Activated CD4-positive, alpha-beta memory T cell treated with anti-CD3 and anti-CD28 coated beads for 36 hours (primary cell): ENCODE data around the gene RSAD1. TPM values are rescaled to one million over a fixed set of nuclear protein-coding genes. Genes with fewer than 3 reads are reported as not detected.

ENCODE experiments used
- CTCF ChIA-PET: fragments of 350-600 bp; sonication (Branson Sonifier 250); formaldehyde crosslinking; loops from one replicate; lab custom pipeline; 2021; ENCODE audit warnings: antibody characterized with exemption, inconsistent platforms; lab: Charles Lee
- POLR2A ChIA-PET: fragments of 350-600 bp; sonication (Branson Sonifier 250); formaldehyde crosslinking; loops from one replicate; lab custom pipeline; 2021; ENCODE audit warnings: antibody characterized with exemption; lab: Charles Lee
- DNase-seq: peaks from one replicate; pipeline ENCODE4 v3.0.0-alpha.2; 2020
- H3K27ac Mint-ChIP-seq: one replicate; pipeline ENCODE4 v1.8.0; 2021; ENCODE audit warnings: mixed read lengths
- H3K27me3 Mint-ChIP-seq: one replicate; pipeline ENCODE4 v1.8.0; 2021; ENCODE audit warnings: mixed read lengths
- H3K36me3 Mint-ChIP-seq: one replicate; pipeline ENCODE4 v1.8.0; 2021; ENCODE audit warnings: mixed read lengths
- H3K4me1 Mint-ChIP-seq: one replicate; pipeline ENCODE4 v1.8.0; 2021; ENCODE audit warnings: low read depth, mixed read lengths
- H3K4me3 Mint-ChIP-seq: one replicate; pipeline ENCODE4 v1.8.0; 2021; ENCODE audit warnings: mild to moderate bottlenecking, mixed read lengths
- H3K9me3 Mint-ChIP-seq: one replicate; pipeline ENCODE4 v1.8.0; 2021; ENCODE audit warnings: mixed read lengths
- intact Hi-C: fragments of 100-400 bp; cut with micrococcal nuclease; formaldehyde crosslinking; loops from one replicate; pipeline ENCODE4 v1.15.1; 2023
- total RNA-seq, 2 experiments: library from RNA; stranded (reverse); gene quantifications; one replicate each; pipeline ENCODE4 v1.2.3, GENCODE V29; 2021

RSAD1 gene
- total RNA-seq, 2 experiments from 2014 or later, result 31.9 to 37.2 TPM

- no peak overlapping the region for H3K27ac Mint-ChIP-seq
- DNase-seq, result no peak
- peaks cover 9% of the 10 kb centered on the region for H3K4me1 Mint-ChIP-seq
- CTCF ChIA-PET, result interaction anchor here (0.7 to 1.2 kb wide), 2 partner anchors 18 to 431 kb away, joined by 3 to 4 read pairs; no protein-coding TSS in a partner anchor
- H3K9me3 Mint-ChIP-seq, result no peaks in the 10 kb centered on the region
- POLR2A ChIA-PET, result no interaction called here
- H3K27me3 Mint-ChIP-seq, result no peaks in the 10 kb centered on the region
- no peaks in the 10 kb centered on the region for H3K36me3 Mint-ChIP-seq
- intact Hi-C loops, result no loop called here
- no peak overlapping the region for H3K4me3 Mint-ChIP-seq
These were observed 39.8 kb downstream of the RSAD1 start for GRCh38 chr17:50518384-50519023.

GRCh38 chr17:50519141-50519834 lies 40.6 kb downstream of the RSAD1 start:
- no peaks in the 10 kb centered on the region for H3K27me3 Mint-ChIP-seq
- intact Hi-C loops, result no loop called here
- DNase-seq, result no peak
- no peaks in the 10 kb centered on the region for H3K9me3 Mint-ChIP-seq
- no peaks in the 10 kb centered on the region for H3K36me3 Mint-ChIP-seq
- no peak overlapping the region for H3K4me3 Mint-ChIP-seq
- H3K4me1 Mint-ChIP-seq, result peaks cover 9% of the 10 kb centered on the region
- H3K27ac Mint-ChIP-seq, result no peak overlapping the region
- ChIA-PET POLR2A (no interaction called here), CTCF (interaction anchor here (1.2 kb wide), 1 partner anchor 19 kb away, joined by 4 read pairs; no protein-coding TSS in a partner anchor)

DNA sequence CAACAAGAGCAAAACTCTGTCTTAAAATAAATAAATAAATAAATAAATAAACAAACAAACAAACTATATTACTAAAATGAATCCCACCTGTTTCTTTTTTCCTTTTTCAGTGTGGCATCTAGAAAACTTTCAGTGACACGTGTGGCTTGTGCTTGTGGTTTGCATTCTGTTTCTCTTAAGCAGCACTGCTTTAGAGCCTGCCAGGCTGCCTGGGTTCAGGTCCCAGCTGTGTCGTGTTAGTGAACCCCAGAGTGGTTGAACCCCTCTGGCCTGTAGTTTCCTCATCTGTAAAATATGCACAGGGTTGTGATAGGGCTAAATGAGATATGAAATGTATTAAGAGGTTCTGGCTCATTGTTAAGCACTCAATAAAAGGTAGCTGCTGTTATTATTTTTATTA lies 41.8 kb downstream of the RSAD1 start:
- peaks cover 9% of the 10 kb centered on the region for H3K4me1 Mint-ChIP-seq
- no peak for DNase-seq
- H3K4me3 Mint-ChIP-seq, result no peak overlapping the region
- no peaks in the 10 kb centered on the region for H3K36me3 Mint-ChIP-seq
- no peaks in the 10 kb centered on the region for H3K27me3 Mint-ChIP-seq
- no peaks in the 10 kb centered on the region for H3K9me3 Mint-ChIP-seq
- CTCF ChIA-PET, result interaction anchor here (0.9 kb wide), 1 partner anchor 41 kb away, joined by 3 read pairs; no protein-coding TSS in a partner anchor
- POLR2A ChIA-PET, result no interaction called here
- intact Hi-C loops, result no loop called here
- H3K27ac Mint-ChIP-seq, result no peak overlapping the region

DNA sequence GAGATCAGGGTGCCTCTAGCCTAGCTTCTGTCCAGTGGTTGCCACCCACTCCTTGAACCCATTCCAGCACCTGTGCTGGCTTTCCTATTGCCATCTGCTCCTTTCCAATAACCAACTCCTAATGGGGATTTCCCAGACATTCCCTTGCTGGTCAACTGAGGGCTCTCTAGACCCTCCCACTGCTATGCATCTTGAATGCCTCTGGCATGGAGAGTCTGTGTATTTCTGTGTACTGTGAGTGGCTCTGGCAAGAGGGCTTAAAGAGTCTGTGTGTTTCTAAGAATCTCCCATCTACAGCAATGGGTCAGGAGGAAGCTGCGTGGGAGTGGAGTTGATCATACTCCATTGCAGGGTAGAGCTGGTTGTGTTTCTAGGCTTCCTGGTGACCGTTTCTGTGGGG lies 42.9 kb downstream of the RSAD1 start:
- Mint-ChIP-seq H3K36me3 (no peaks in the 10 kb centered on the region), H3K9me3 (no peaks in the 10 kb centered on the region), H3K4me1 (peaks cover 7% of the 10 kb centered on the region), H3K27me3 (no peaks in the 10 kb centered on the region), H3K27ac (no peak overlapping the region), H3K4me3 (no peak overlapping the region)
- DNase-seq, result no peak
- ChIA-PET CTCF (interaction anchor here (0.9 kb wide), 1 partner anchor 42 kb away, joined by 3 read pairs; no protein-coding TSS in a partner anchor), POLR2A (no interaction called here)
- intact Hi-C loops, result no loop called here

GRCh38 chr17:50522766-50523165 lies 44.1 kb downstream of the RSAD1 start:
- no peaks in the 10 kb centered on the region for H3K4me1 Mint-ChIP-seq
- no peaks in the 10 kb centered on the region for H3K36me3 Mint-ChIP-seq
- no peaks in the 10 kb centered on the region for H3K9me3 Mint-ChIP-seq
- H3K27me3 Mint-ChIP-seq, result no peaks in the 10 kb centered on the region
- POLR2A ChIA-PET, result no interaction called here
- H3K27ac Mint-ChIP-seq, result no peak overlapping the region
- H3K4me3 Mint-ChIP-seq, result no peak overlapping the region
- CTCF ChIA-PET, result no interaction called here
- DNase-seq, result no peak
- intact Hi-C loops, result no loop called here

- ChIA-PET POLR2A (no interaction called here), CTCF (no interaction called here)
- no peaks in the 10 kb centered on the region for H3K4me1 Mint-ChIP-seq
- H3K27me3 Mint-ChIP-seq, result no peaks in the 10 kb centered on the region
- no peaks in the 10 kb centered on the region for H3K36me3 Mint-ChIP-seq
- no peaks in the 10 kb centered on the region for H3K9me3 Mint-ChIP-seq
- intact Hi-C loops, result no loop called here
- no peak overlapping the region for H3K27ac Mint-ChIP-seq
- no peak overlapping the region for H3K4me3 Mint-ChIP-seq
- DNase-seq, result no peak
These were observed 44.5 kb downstream of the RSAD1 start for GRCh38 chr17:50523208-50523607.

GRCh38 chr17:50524838-50525237 lies 46.2 kb downstream of the RSAD1 start:
- ChIA-PET CTCF (no interaction called here), POLR2A (interaction anchor here (1.7 kb wide), 1 partner anchor 13 kb away, joined by 4 read pairs; no protein-coding TSS in a partner anchor)
- Mint-ChIP-seq H3K9me3 (no peaks in the 10 kb centered on the region), H3K36me3 (no peaks in the 10 kb centered on the region), H3K4me1 (no peaks in the 10 kb centered on the region), H3K4me3 (no peak overlapping the region), H3K27ac (no peak overlapping the region), H3K27me3 (peaks cover 12% of the 10 kb centered on the region)
- no peak for DNase-seq
- intact Hi-C loops, result no loop called here

- H3K9me3 Mint-ChIP-seq, result no peaks in the 10 kb centered on the region
- H3K4me3 Mint-ChIP-seq, result no peak overlapping the region
- ChIA-PET POLR2A (no interaction called here), CTCF (interaction anchor here (0.7 kb wide), 1 partner anchor 16 kb away, joined by 3 read pairs; no protein-coding TSS in a partner anchor)
- no peaks in the 10 kb centered on the region for H3K4me1 Mint-ChIP-seq
- H3K27ac Mint-ChIP-seq, result no peak overlapping the region
- H3K27me3 Mint-ChIP-seq, result peaks cover 28% of the 10 kb centered on the region
- DNase-seq, result no peak
- intact Hi-C loops, result no loop called here
- H3K36me3 Mint-ChIP-seq, result no peaks in the 10 kb centered on the region
These were observed 48.6 kb downstream of the RSAD1 start for GRCh38 chr17:50527155-50527762.

GRCh38 chr17:50527949-50528474 lies 49.4 kb downstream of the RSAD1 start:
- H3K4me1 Mint-ChIP-seq, result peaks cover 2% of the 10 kb centered on the region
- ChIA-PET POLR2A (no interaction called here), CTCF (no interaction called here)
- no peak for DNase-seq
- H3K27me3 Mint-ChIP-seq, result peaks cover 34% of the 10 kb centered on the region
- H3K4me3 Mint-ChIP-seq, result no peak overlapping the region
- H3K9me3 Mint-ChIP-seq, result no peaks in the 10 kb centered on the region
- intact Hi-C loops, result no loop called here
- H3K27ac Mint-ChIP-seq, result no peak overlapping the region
- H3K36me3 Mint-ChIP-seq, result no peaks in the 10 kb centered on the region

DNA sequence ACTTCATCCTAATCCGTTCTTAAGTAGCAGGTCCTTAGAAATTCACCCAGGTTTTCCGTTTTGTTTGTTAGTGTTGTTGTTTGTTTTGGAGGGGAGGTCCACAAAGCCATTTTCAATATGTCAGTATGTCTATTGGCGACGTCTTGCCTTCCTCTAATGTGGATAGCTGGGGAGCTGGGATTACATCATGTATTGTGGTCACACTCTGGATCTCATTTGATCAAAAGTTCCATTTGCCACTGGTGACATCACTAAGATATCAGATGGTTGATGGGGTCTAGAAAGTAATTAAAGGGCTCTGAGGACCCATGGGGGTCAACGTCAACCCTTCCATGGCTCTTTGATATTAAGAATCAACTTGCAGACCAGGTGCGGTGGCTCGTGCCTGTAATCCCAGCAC lies 51.2 kb downstream of the RSAD1 start:
- no peak for DNase-seq
- CTCF ChIA-PET, result no interaction called here
- peaks cover 16% of the 10 kb centered on the region for H3K4me1 Mint-ChIP-seq
- no peaks in the 10 kb centered on the region for H3K9me3 Mint-ChIP-seq
- intact Hi-C loops, result no loop called here
- H3K27ac Mint-ChIP-seq, result no peak overlapping the region
- POLR2A ChIA-PET, result no interaction called here
- H3K36me3 Mint-ChIP-seq, result no peaks in the 10 kb centered on the region
- no peak overlapping the region for H3K4me3 Mint-ChIP-seq
- peaks cover 50% of the 10 kb centered on the region for H3K27me3 Mint-ChIP-seq

DNA sequence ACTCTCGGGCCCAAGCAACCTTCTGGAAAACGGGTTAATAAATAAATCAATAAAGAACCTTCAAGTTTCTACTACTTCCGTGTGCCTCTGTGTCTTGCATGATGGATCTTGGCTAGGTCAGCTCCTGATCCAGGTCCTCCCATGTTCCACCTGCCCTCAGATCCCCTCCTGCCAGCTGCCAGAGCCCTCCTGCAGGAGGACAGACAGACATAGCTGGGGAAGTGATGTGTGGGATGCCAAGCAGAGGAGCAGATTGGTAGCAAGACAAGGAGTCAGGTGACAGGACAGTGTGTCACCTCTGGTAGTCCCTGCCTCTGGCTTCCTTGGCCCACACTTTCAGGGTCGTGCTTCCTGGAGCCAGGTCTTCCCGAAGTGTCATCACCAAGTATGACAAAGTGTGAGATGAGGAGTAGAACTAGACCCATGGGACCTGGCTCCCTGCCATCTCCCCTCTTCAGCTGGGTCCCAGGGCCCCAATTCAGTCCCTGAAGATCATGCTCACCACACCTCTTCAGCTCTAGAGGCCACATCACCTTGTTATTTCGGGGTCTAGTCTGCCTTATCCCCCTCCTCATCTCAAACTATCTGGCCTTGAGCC lies 52.9 kb downstream of the RSAD1 start:
- DNase-seq, result no peak
- no peaks in the 10 kb centered on the region for H3K9me3 Mint-ChIP-seq
- no peaks in the 10 kb centered on the region for H3K36me3 Mint-ChIP-seq
- H3K27me3 Mint-ChIP-seq, result peaks cover 52% of the 10 kb centered on the region
- no peak overlapping the region for H3K27ac Mint-ChIP-seq
- intact Hi-C loops, result no loop called here
- POLR2A ChIA-PET, result no interaction called here
- H3K4me3 Mint-ChIP-seq, result no peak overlapping the region
- CTCF ChIA-PET, result interaction anchor here (0.7 kb wide), 1 partner anchor 140 kb away, joined by 3 read pairs; no protein-coding TSS in a partner anchor
- H3K4me1 Mint-ChIP-seq, result peaks cover 16% of the 10 kb centered on the region
